HG02938 (cell line): Measurements from ENCODE around the gene MSLN.
"Not testable (repeated sequence)": the region's sequence is repeated elsewhere in the genome, so short reads cannot be mapped to it uniquely, and the experiment has no call there.

Experiments
- ATAC-seq: cut with Tn5 transposase; IDR thresholded peaks from one replicate; pipeline ENCODE4 v1.9.1; 2021; ENCODE audit warnings: mild to moderate bottlenecking, moderate library complexity; ENCODE audit not compliant: unreplicated experiment

MSLN gene

GRCh38 chr16:754121-754607 is 6.4 kb upstream of the MSLN start:
- not testable (repeated sequence) for ATAC-seq

- no peak for ATAC-seq
These were observed 5.9 kb upstream of the MSLN start for GRCh38 chr16:754656-755055.

- ATAC-seq, result no peak
These were observed 4.1 kb upstream of the MSLN start for GRCh38 chr16:756428-756827.

GRCh38 chr16:759110-759910 is 1.2 kb upstream of the MSLN start:
- ATAC-seq, result no peak

- no peak for ATAC-seq
These were observed 469 bp upstream of the MSLN start for GRCh38 chr16:760065-760464.

- no peak for ATAC-seq
These were observed 1.3 kb downstream of the MSLN start for GRCh38 chr16:761625-762513.

- ATAC-seq, result no peak
These were observed 2.2 kb downstream of the MSLN start for GRCh38 chr16:762595-763268.

GRCh38 chr16:763369-764183 is 3.0 kb downstream of the MSLN start:
- ATAC-seq, result no peak

GRCh38 chr16:764184-764750 is 3.7 kb downstream of the MSLN start:
- ATAC-seq, result no peak

GRCh38 chr16:764848-765487 is 4.4 kb downstream of the MSLN start:
- ATAC-seq, result no peak

- no peak for ATAC-seq
These were observed 4.9 kb downstream of the MSLN start for GRCh38 chr16:765488-765865.

GRCh38 chr16:766008-766819 is 5.7 kb downstream of the MSLN start:
- no peak for ATAC-seq

GRCh38 chr16:766820-767640 is 6.5 kb downstream of the MSLN start:
- ATAC-seq, result no peak

- no peak for ATAC-seq
These were observed 7.3 kb downstream of the MSLN start for GRCh38 chr16:767743-768235.

GRCh38 chr16:768428-768827 is 7.9 kb downstream of the MSLN start:
- ATAC-seq, result no peak

GRCh38 chr16:769184-769784 is 8.8 kb downstream of the MSLN start:
- no peak for ATAC-seq

- ATAC-seq, result no peak
These were observed 9.4 kb downstream of the MSLN start for GRCh38 chr16:769934-770333.
